Measurements from ENCODE around the gene RGS3.
"Not testable (repeated sequence)": the region's sequence is repeated elsewhere in the genome, so short reads cannot be mapped to it uniquely, and the experiment has no call there.

Gene RGS3

GRCh38 chr9:113635586-113635985 is 172.1 kb downstream of the RGS3 start:
- Mint-ChIP-seq H3K4me3 (no peak overlapping the region), H3K36me3 (ENCODE audit: low read depth) (no peaks in the 10 kb centered on the region), H3K27ac (no peak overlapping the region), H3K9me3 (no peaks in the 10 kb centered on the region), H3K4me1 (ENCODE audit: low read depth) (peaks cover 15% of the 10 kb centered on the region), H3K27me3 (peaks cover 8% of the 10 kb centered on the region)

GRCh38 chr9:113636165-113636564 is 172.6 kb downstream of the RGS3 start:
- no peak overlapping the region for H3K4me3 Mint-ChIP-seq
- H3K27ac Mint-ChIP-seq = no peak overlapping the region
- no peaks in the 10 kb centered on the region for H3K36me3 Mint-ChIP-seq (ENCODE audit: low read depth)
- peaks cover 15% of the 10 kb centered on the region for H3K4me1 Mint-ChIP-seq (ENCODE audit: low read depth)
- no peaks in the 10 kb centered on the region for H3K9me3 Mint-ChIP-seq
- peaks cover 8% of the 10 kb centered on the region for H3K27me3 Mint-ChIP-seq

GRCh38 chr9:113636693-113637092 is 173.2 kb downstream of the RGS3 start:
- Mint-ChIP-seq H3K27ac (no peak overlapping the region), H3K27me3 (peaks cover 8% of the 10 kb centered on the region), H3K4me1 (ENCODE audit: low read depth) (peaks cover 15% of the 10 kb centered on the region), H3K36me3 (ENCODE audit: low read depth) (no peaks in the 10 kb centered on the region), H3K9me3 (no peaks in the 10 kb centered on the region), H3K4me3 (no peak overlapping the region)

GRCh38 chr9:113638490-113638889 is 175.0 kb downstream of the RGS3 start:
- Mint-ChIP-seq H3K4me1 (ENCODE audit: low read depth) (no peaks in the 10 kb centered on the region), H3K4me3 (no peak overlapping the region), H3K27ac (no peak overlapping the region), H3K9me3 (peaks cover 2% of the 10 kb centered on the region), H3K36me3 (ENCODE audit: low read depth) (no peaks in the 10 kb centered on the region), H3K27me3 (peaks cover 15% of the 10 kb centered on the region)

GRCh38 chr9:113638897-113639296 is 175.4 kb downstream of the RGS3 start:
- no peak overlapping the region for H3K27ac Mint-ChIP-seq
- no peaks in the 10 kb centered on the region for H3K36me3 Mint-ChIP-seq (ENCODE audit: low read depth)
- no peak overlapping the region for H3K4me3 Mint-ChIP-seq
- peaks cover 16% of the 10 kb centered on the region for H3K27me3 Mint-ChIP-seq
- no peaks in the 10 kb centered on the region for H3K4me1 Mint-ChIP-seq (ENCODE audit: low read depth)
- peaks cover 3% of the 10 kb centered on the region for H3K9me3 Mint-ChIP-seq

- not testable (repeated sequence) for H3K9me3 Mint-ChIP-seq; H3K4me3 Mint-ChIP-seq; H3K36me3 Mint-ChIP-seq (ENCODE audit: low read depth); H3K4me1 Mint-ChIP-seq (ENCODE audit: low read depth); H3K27ac Mint-ChIP-seq
- peaks cover 18% of the 10 kb centered on the region for H3K27me3 Mint-ChIP-seq
Observed at GRCh38 chr9:113639411-113639970, 176.0 kb downstream of the RGS3 start.

GRCh38 chr9:113640418-113640817 is 176.9 kb downstream of the RGS3 start:
- Mint-ChIP-seq H3K27me3 (peaks cover 19% of the 10 kb centered on the region), H3K27ac (no peak overlapping the region), H3K4me1 (ENCODE audit: low read depth) (no peaks in the 10 kb centered on the region), H3K36me3 (ENCODE audit: low read depth) (no peaks in the 10 kb centered on the region), H3K4me3 (no peak overlapping the region), H3K9me3 (peaks cover 3% of the 10 kb centered on the region)

- H3K4me3 Mint-ChIP-seq = no peak overlapping the region
- peaks cover 20% of the 10 kb centered on the region for H3K27me3 Mint-ChIP-seq
- no peaks in the 10 kb centered on the region for H3K36me3 Mint-ChIP-seq (ENCODE audit: low read depth)
- H3K9me3 Mint-ChIP-seq = peaks cover 3% of the 10 kb centered on the region
- H3K4me1 Mint-ChIP-seq (ENCODE audit: low read depth) = no peaks in the 10 kb centered on the region
- no peak overlapping the region for H3K27ac Mint-ChIP-seq
Observed at GRCh38 chr9:113641100-113641885, 177.8 kb downstream of the RGS3 start.

- no peaks in the 10 kb centered on the region for H3K36me3 Mint-ChIP-seq (ENCODE audit: low read depth)
Observed at GRCh38 chr9:113644321-113644720, 180.8 kb downstream of the RGS3 start.

GRCh38 chr9:113645227-113645977 is 181.9 kb downstream of the RGS3 start:
- H3K4me1 Mint-ChIP-seq (ENCODE audit: low read depth) = no peaks in the 10 kb centered on the region
- peaks cover 3% of the 10 kb centered on the region for H3K9me3 Mint-ChIP-seq
- H3K27ac Mint-ChIP-seq = no peak overlapping the region
- H3K27me3 Mint-ChIP-seq = peaks cover 20% of the 10 kb centered on the region
- H3K36me3 Mint-ChIP-seq (ENCODE audit: low read depth) = no peaks in the 10 kb centered on the region
- H3K4me3 Mint-ChIP-seq = no peak overlapping the region

More at GRCh38 chr9:113644321-113644720, 180.8 kb downstream of the RGS3 start:
- no peak overlapping the region for H3K27ac Mint-ChIP-seq
- peaks cover 3% of the 10 kb centered on the region for H3K9me3 Mint-ChIP-seq
- no peak overlapping the region for H3K4me3 Mint-ChIP-seq
- peaks cover 20% of the 10 kb centered on the region for H3K27me3 Mint-ChIP-seq
- H3K4me1 Mint-ChIP-seq (ENCODE audit: low read depth) = no peaks in the 10 kb centered on the region

GRCh38 chr9:113645978-113646253 is 182.4 kb downstream of the RGS3 start:
- Mint-ChIP-seq H3K4me3 (no peak overlapping the region), H3K36me3 (ENCODE audit: low read depth) (no peaks in the 10 kb centered on the region), H3K27ac (no peak overlapping the region), H3K4me1 (ENCODE audit: low read depth) (no peaks in the 10 kb centered on the region), H3K27me3 (peaks cover 20% of the 10 kb centered on the region), H3K9me3 (peaks cover 3% of the 10 kb centered on the region)

- Mint-ChIP-seq H3K36me3 (ENCODE audit: low read depth) (no peaks in the 10 kb centered on the region), H3K27ac (no peak overlapping the region), H3K9me3 (peaks cover 3% of the 10 kb centered on the region), H3K4me1 (ENCODE audit: low read depth) (peaks cover under 1% of the 10 kb centered on the region), H3K27me3 (peaks cover 20% of the 10 kb centered on the region), H3K4me3 (no peak overlapping the region)
Observed at GRCh38 chr9:113646491-113646890, 183.0 kb downstream of the RGS3 start.

Data from stimulated activated naive CD8-positive, alpha-beta T cell treated with anti-CD3 and anti-CD28 coated beads, Interleukin-15, Interleukin-2, amounts not matched to agents 100 ng/mL and 50 ng/mL, for 24 hours (primary cell).